HUDEP-2 (cell line): ENCODE results near the gene SLIT1.
A peak's percentile ranks its signal among the peaks of the same experiment; 100 is the strongest.

Experiments
- DNase-seq, 76 experiments: peaks; one replicate each; lab custom pipeline; 2025; ENCODE audit not compliant: unreplicated experiment in 76 of 76; lab: John Stamatoyannopoulos, UW

The SLIT1 gene

DNA sequence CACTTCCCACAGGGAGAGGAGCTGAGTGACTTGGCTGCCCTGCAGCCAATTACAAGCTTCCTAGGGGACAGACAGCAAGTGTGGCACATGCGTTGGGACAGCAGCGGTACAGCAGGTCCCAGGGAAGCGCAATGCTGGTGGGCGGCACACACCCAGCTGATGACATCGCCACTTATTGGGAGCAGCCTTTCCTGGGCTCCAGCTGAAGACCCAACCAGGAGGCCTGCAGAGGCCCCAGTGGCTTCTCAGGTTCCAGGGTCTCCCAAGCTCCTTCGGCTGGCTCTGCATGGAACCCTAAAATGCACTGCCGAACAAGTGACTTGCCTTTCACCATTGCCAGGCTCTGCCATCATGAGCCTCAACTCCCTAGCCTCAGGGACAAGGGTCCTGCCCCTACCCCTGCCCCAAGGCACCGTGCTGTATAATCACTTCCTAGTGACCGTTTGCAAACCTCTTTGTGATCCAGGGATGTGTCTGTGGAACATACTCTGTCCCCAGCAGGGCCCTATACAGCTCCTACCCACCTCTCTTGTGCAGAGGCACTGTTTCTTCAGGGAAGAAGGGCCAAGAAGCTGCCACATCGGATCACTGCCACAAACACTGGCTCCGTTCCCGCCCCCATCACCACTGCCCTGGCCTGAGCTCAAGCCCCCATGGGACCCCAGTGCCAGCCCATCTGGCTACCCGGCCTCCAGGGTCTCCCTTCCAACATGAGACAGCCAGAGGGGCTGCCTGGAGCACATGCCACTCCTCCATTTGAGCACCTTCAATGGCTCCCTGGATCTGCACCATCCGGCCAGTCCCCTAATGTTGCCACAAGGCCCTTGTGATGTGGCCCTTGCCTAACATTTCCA, 19.3 kb upstream of the SLIT1 start:
- DNase-seq: no peak

DNA sequence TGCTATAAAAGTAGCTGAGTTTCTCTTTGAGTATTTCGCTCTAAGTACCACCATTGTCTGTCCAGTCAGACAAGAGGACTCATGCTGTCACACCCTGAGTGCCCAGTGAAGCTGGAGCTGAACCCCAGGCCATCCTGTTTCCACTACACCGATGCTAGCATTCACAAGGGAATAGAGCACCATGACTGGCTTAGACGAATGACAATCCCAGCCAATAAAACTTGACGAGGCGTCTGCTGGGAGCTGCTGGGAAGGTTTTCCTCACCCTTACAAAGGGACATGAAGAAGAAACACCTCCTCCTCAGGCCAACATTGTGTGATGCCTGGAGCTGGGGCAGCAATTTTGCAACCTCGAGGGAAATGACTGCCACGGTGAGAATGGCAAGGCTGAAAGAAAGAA, 17.5 kb upstream of the SLIT1 start:
- no peak for DNase-seq

DNA sequence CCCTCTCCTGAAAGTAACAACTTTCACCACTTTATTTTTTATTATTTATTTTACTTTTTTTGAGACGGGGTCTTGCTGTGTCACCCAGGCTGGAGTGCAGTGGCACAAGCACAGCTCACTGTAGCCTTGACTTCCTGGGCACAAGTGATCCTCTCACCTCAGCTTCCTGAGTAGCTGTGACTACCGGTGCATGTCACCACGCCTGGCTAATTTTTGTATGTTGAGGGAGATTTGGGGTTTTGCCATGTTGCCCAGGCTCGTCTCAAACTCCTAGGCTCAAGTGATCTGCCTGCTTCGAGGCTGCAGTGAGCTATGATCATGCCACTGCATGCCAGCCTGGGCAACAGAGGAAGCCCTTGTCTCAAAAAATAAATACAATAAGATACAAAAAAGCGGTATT, 14.9 kb upstream of the SLIT1 start:
- no peak for DNase-seq

DNA sequence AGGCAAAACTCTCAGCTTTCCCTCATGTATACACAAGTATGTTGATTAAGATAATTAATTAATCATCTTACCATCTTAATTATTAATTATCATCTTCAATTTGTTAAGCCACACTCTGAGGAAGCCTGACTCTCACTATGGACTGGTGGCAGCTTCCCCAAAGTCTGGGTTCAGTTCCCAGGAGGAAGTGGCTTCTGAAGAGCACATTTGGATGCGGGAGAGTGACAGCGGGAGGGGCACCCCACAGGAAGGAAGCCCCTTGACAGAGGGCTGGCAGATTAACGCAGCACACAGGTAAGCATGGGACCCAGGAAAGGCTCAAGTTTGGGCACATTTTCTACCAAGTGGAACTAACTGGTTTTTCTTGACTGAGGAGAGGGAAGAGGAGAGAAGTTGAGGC, 13.4 kb upstream of the SLIT1 start:
- DNase-seq: no peak

DNA sequence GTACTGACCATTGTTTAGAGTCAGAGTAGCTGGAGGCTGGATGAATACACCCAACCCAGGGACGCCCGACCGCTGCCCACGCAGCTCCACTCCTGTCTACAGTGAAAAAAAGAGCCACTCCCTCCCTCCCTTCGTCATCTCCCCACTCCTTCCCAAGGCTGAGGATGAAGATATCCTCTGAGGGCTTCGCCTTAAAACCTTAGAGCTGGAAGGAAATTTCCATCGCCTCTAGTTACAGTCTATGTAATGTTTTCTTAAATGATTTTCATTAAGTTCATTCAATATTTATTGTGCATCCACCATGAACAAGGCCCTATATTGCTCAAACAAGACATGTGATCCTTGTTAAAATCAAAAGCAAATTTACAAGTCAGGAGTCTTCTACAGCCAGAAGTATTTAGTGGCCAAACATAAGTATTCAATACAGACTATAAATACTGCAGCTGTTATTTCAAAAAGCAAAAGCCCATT, 11.3 kb upstream of the SLIT1 start:
- DNase-seq: no peak

DNA sequence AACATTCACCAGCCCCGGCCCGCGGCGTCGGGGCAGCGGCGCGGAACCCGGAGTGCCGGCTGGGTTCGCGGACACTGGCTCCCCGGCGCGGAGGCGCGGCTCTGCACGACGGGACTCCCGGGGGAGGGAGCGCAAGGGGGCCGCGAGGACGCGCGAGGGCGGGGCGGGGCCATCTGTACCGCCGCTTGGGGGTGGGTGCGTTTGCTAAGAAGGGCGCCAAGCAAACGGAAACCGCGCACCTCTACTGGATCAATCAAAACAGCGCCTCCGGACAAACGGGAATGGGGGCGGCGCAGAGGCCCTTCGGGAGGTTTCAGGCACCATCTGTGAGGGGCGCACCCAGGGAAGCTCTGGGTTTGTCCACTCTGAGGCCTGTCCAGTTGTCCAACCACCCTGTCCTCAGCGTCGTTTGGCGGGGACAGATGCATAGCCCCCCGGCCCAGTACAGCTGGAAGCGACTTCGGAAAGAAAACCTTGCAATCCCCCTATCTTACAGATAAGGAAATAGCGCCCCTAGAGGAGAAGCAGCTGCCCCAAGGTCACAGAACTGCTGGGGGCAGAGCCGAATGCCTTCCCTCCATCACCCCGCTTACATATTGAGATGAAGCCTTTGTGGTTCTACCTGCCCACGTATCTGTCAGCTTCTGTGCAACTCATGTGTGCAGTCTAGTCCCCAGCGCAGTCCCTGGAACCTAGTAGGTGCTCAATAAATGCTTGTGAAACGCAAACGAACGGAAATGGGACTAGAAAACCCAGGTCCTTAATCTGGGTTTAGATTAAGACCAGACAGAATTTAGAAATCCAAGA, 10.7 kb upstream of the SLIT1 start:
- peak in 48 of 76 experiments; percentile 5 to 66 (median 27) for DNase-seq

DNA sequence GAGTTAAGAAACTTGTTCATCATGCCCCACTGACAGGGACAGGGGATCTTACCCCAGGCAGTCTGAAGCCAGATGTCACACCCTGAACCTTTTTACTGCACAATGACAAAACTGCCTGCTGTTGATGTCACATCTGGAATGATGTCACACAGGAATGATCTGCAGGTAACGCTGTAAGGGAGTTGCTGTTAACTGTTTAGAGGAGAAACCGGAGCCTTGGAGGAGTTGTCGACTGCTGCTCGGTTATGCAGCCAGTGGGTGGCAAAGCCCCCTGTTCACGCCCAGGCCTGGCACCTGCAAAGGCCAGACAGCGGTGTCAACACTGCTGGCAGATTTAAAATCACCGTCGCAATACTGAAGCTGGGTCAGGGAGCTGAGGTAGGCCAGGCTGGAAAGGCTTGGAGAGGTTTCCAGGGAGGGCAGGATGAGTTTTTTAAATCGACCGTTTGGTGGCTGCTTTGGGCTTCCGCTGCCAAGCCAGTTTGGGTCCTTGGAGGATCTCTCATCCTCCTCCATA, 10.0 kb upstream of the SLIT1 start:
- no peak for DNase-seq

DNA sequence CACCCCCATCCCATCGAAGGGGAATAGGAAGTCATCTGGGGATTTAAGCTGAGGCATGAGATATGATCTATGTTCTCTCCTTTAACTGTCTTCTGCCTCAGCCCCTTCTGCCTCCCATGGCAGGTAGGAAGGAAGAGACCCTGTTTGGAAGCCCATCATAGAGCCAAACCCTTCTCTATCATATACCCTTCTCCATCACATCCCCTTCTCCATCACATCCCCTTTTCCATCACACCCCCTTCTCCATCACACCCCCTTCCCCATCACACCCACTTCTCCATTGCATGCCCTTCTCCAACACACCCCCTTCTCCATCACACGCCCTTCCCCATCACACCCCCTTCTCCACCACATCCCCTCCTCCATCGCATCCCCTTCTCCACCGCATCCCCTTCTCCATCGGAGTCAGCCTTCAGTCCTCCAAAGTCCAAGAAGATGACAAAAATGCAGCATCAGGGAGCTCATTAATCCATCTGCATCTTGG, 7.2 kb upstream of the SLIT1 start:
- no peak for DNase-seq

DNA sequence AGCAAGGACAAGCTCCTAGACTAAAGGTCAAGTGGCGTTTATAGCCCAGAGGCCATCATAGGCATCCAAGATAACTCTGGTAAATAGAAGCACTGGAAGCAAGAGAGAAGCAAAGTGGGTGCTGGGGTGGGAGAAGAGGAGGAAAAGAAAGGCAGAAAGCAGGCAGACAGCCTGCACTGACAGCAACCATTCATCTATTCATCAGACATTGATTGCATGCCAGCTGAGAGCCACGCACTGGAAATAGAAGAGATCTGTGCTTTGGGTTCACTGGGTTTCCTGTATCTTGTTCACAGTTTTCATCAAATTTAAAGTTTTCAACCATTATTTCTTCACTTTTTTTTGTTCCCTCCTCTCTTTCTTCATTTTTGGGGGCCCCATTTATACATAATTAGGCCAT, 4.7 kb upstream of the SLIT1 start:
- no peak for DNase-seq

DNA sequence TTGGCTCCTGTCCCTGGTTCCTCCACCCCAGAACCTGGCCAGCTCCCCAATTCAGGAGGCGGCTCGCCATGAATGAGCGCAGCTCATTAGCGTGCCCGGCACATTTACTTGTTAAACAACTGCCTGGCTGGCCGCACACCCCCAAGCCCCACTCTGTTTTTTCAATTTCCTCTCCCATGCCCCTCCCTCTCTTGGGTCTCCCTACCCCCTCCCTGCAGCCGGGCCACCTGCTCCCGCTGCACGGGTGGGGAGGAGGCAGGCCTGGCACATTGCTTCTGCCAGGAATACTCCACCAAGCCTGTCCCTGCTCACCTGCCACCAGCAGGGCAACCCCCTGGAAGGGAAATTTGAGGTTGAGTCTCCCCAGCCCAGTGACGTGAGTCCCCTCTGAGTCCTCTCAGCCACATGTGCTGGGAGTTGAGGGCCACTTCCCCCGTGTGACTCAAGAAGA, 2.5 kb upstream of the SLIT1 start:
- DNase-seq: no peak

DNA sequence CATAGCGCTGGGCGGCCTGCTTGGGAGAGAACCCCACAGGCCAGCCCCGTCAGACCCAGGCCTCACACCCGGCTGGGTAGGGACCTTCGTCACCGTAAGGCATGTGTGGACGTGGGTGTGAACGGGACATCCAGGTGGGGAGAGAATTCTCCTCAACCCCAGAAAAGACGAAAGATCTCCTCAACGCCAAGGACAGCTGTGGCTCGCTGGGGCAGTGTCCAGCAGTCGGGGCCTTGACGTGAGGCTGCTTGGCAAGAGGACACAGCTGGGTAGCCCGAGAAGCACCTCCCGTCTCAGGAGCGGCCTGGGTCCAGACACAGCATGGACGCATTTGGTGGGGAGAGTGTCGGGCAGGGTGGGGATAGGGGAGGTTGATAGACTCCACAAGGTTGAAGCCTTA, 1.2 kb upstream of the SLIT1 start:
- DNase-seq: no peak

DNA sequence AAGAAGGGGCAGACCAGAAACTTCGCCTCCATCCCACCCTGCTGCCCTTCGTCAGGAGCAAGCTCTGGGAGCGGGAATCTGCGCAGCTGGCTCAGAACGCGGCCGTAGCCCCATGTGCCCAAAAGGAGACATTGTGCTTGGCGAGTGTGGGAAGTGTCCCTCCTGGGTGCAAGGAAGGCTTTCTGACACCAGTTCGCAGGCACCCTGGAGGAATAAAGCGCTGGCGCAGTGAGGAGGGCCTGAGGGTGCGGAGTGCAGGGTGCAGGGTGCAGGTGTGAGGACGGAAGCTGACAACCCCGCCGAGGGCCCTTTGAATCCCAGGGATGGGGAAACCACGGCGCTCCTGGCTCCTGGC, 811 bp downstream of the SLIT1 start:
- DNase-seq: no peak

DNA sequence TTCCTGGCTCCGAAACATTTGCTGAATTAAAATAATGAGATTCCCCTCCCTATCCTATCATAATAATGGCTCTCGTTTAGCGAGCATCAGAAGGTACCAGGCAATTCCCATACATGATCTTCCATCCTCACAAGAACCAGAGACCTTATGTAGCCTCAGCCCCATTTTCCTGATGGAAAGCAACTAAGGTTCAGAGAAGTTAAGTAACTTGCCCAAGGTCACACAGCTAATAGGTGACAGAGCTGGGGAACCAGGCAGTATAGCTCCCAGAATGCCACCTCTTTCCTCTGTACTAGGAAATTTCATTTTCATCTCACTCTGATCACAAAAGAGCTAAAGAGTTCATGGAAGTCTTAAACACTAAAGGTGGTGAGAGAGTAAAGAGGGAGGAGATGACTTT, 2.4 kb downstream of the SLIT1 start:
- no peak for DNase-seq

DNA sequence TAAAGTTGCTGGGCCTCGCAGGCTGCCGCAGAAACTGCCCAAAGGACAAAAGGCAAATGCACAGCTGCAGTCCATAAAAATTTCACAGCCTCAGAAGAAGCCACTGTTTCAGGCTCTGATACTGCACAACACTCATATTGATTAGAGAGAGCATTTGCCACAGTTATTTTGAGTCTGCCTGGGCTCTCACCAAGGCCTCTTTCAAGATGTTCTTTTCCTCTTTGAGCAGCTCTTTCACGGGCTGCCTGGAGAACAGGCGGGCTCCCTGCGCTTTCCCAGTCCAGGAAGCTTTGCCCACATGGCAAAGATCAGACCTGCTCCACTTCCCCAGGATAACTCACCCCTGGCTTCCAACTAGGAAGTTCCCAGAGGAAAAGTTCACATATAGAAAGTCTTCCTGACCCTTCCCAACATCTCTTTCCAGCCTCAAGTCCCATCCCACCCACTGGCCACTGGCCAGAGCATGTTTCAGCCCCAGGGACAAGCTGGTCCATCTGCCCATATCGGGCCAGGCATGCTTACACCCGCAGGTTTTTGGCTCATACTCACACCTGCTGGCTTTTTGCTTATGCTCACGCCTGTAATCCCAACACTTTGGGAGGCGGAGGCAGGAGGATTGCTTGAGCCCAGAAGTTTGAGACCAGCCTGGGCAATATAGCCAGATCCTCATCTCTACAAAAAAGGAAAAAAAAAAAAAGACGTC, 3.3 kb downstream of the SLIT1 start:
- DNase-seq: no peak

DNA sequence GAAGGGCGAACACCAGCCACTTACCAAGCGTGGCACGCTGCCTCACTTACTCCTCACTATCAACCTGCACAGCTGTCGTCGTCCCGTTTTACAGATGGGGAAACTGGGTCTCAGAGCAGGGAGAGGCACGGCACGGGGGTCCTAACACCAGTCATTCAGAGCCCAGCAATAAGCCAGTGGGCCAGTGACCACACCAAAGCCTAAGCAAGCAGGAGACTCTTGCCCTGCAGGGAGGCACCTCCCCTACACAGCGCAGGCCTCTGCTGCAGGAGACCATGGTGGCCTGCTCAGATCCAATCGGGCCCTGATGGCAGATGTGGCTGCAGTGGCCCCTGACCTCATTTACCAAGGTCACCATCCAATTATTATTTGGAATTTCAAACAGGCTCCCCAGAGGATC, 4.8 kb downstream of the SLIT1 start:
- no peak for DNase-seq

DNA sequence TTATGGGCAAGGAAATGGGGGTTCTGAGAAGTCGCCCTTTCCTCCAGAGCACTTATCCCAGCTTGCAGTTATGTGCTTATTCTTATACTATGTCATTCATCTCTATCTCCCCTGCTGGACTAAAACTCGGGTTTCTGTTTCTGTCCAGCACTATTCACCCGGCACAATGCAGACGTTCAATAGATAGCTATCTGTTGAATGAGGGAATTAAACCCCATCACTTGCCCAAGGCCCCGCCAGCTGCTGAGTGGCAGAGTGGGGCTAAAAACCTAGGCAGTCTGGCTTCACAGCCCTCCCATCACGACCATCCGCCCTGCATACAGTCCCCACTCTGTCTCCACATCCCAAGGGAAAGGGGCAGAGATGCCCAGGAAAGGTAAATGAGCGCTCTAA, 5.4 kb downstream of the SLIT1 start:
- no peak for DNase-seq

DNA sequence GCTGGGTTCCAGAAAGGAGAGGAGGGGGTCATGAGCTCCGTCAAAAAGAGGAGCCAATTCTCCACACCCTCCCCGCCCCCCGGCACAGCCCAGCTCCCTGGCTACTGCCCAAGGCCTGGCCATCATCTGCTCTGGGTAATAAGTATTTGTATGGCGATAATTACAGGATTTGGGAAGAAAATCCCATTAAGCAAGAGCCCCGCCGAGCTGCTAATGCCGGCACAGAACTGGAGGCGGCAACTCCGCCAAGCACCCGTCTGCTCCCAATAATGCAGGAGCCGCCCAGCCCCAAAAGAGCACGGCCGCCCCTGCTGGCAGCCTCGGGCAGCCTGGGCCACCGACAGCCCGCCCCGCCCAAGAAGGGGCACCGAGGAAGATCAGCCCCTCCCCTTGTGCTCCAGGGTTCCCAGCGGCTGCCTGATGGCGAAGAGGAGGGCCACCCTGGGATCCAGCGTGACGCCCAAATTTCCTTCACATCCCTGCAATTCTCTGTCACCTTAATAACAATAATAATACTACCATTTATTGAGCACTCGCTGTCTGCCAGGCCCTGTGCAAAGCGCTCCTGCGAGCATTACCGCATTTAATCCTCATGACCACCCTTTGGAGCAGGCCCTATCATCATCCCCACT, 5.9 kb downstream of the SLIT1 start:
- peak in 36 of 76 experiments; percentile 1 to 42 (median 18) for DNase-seq

DNA sequence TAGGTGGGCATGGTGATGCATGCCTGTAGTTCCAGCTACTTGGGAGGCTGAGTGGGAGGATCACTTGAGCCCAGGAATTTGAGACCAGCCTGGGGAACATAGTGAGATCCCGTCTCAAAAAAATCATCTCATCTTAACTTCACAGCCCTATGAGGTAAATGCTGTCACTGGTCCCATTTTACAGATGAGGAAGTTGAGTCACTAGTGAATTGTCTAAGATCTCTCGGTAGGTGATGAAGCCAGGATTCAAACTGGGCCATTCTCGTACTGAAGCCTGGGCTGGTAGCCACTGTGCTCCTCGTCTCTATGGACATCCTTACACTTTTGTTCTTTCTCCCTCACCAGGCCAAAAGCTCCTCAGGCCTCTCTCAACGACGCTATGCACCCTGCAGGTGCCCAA, 6.4 kb downstream of the SLIT1 start:
- DNase-seq: no peak

DNA sequence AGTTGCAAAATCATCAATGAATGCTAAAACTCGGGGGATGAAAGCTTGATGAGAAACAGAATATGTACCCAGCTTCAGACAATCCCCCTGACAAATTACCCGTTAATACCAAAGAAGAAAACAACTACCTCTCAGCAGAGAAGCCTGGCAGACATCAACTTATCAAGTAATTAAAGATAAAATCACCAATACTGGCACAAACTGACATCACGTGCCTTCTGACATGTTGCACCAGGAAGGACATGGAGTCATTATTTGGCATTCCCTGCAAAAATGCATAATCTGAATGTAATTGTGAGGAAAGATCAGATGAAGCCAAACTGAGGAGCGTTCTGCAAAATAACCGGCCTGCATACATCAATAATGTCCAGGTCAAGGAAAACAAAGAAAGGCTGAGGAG, 7.7 kb downstream of the SLIT1 start:
- DNase-seq: no peak

DNA sequence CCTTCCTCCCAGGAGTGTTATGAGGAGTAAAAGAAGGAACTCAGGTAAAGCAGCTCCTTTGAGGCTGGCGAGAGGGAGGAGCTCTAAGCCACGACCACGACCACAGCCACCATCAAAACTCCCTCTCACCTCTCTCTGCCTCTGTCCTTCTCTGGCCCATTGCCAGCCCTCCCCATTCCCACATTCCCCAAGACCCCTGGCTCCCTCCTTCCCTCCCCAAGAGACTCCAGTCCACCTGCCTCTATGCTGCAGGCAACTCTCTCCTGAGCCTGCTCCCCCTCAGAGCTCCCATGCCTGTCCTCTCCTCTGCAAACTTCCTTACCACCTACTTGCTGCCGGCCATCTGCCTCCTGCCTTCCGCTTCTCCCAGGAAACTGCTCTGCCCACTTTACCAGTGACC, 9.5 kb downstream of the SLIT1 start:
- no peak for DNase-seq

DNA sequence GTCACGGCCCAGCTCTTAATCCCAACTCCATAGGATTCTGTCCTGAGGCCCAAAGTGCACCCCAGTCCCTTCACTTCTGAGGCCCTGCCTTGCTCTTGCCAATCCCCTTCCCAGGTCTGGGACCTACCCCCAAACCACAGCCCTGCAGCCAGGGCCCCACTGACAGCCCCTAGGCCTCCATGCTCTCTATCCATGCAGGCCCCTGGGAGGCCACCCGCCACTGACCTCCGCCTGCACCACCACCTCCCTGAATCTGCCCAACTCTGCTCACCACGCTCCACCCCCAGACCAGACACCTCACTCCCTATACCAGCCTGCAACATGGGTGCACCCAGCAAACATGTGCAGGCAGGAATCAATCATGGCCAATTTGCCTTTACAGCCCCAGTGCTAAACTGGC, 10.2 kb downstream of the SLIT1 start:
- DNase-seq: no peak
